Ovary (tissue), 9 donors: ENCODE results near the gene FBN1. TPM values are rescaled to one million over a fixed set of nuclear protein-coding genes. Genes with fewer than 3 reads are reported as not detected.

Experiments
- DNase-seq, 5 donors: peaks; one replicate each; pipeline ENCODE4 v3.0.0-alpha.2; 2019 to 2020
- H3K27ac ChIP-seq, 2 donors: fragments of 200-600 bp; one replicate each; pipeline versions ENCODE4 v1.5.1 to v1.8.0; 2019 to 2022
- H3K27me3 ChIP-seq: fragments of 200-600 bp; one replicate; pipeline ENCODE4 v1.8.0; 2022
- H3K36me3 ChIP-seq: fragments of 200-600 bp; sonication (generic); one replicate; pipeline ENCODE4 v1.5.1; 2019
- H3K4me1 ChIP-seq: one replicate; pipeline ENCODE4 v1.8.1; 2013; ENCODE audit warnings: mild to moderate bottlenecking, moderate library complexity; ENCODE audit not compliant: insufficient read depth
- H3K4me3 ChIP-seq: fragments of 200-600 bp; sonication (generic); one replicate; pipeline ENCODE4 v1.5.1; 2017
- H3K9me3 ChIP-seq, 2 donors: fragments of 200-600 bp in 1 of 2; sonication (generic) in 1 of 2; one replicate each; pipeline versions ENCODE4 v1.5.1 to v1.8.1; 2013 to 2019; ENCODE audit warnings: mild to moderate bottlenecking in 1 of 2, moderate library complexity in 1 of 2
- CTCF ChIP-seq, 3 donors: fragments of 450-650 bp in 2 of 3; fragments of 200-600 bp in 1 of 3; IDR thresholded peaks; one replicate each; pipeline versions ENCODE4 v1.5.1 to v1.8.0; 2016 to 2022; ENCODE audit warnings: antibody characterized with exemption in 3 of 3, mild to moderate bottlenecking in 1 of 3
- EP300 ChIP-seq: sonication (generic); formaldehyde crosslinking; IDR thresholded peaks from one replicate; pipeline ENCODE4 v1.6.1; 2017; ENCODE audit warnings: antibody characterized with exemption
- POLR2A ChIP-seq: fragments of 450-650 bp; IDR thresholded peaks from one replicate; pipeline ENCODE4 v1.6.1; 2017; ENCODE audit warnings: antibody characterized with exemption, mild to moderate bottlenecking, moderate library complexity
- WGBS, 3 donors: extraction: QIAGEN DNeasy Blood & Tissue Kit in 1 of 3; methylation state at CpG; one replicate each; pipeline versions ENCODE4 v1.1.5 to v1.1.7; 2013 to 2017; 5-methylcytosine and 5-hydroxymethylcytosine counted together
- intact Hi-C, 4 donors: fragments of 100-400 bp; cut with DNase I; formaldehyde crosslinking; loops; one replicate each; pipeline versions ENCODE4 v1.11.0 to v1.15.1; 2022 to 2023
- polyA plus RNA-seq, 2 donors: library from polyadenylated mRNA; stranded (reverse); fragments of 200-250 nt in 1 of 2; fragments of 350-450 nt in 1 of 2; fragmentation: Illumina TruSeq in 1 of 2; extraction: RNeasy Lipid Tissue Mini Kit (QIAGEN cat#74804) in 1 of 2; gene quantifications; one replicate each; pipeline ENCODE4 v1.2.3, GENCODE V29; 2013 to 2014
- total RNA-seq, 7 donors: library from RNA; depleted of rRNA in 2 of 7; stranded (reverse); fragments of >200 nt in 2 of 7; fragmentation: NEBNext Ultra II Directional in 3 of 7; extraction: Animal tissue kit (Norgen Biotek cat#: 25700) in 3 of 7; gene quantifications; one replicate each; pipeline versions ENCODE4 v1.1.0 to v1.2.4, GENCODE V29; 2016 to 2023
- donor health status: DM: no; HTN: no; CAD: no; lungs with moderate emphysema.
- donor health status: DM: no; HTN: no; CAD: no.
- donor health status: Bipolar disorder and iron deficiency.
- donor health status: DM: yes; HTN: yes; CAD: no.
- donor health status: DM: no; HTN: no; CAD: no.
- donor health status: DM: yes; HTN: yes; CAD: no.

Gene FBN1
- total and polyA plus RNA-seq, 9 donors: 62.5 to 159 (median 97.4) TPM

DNA sequence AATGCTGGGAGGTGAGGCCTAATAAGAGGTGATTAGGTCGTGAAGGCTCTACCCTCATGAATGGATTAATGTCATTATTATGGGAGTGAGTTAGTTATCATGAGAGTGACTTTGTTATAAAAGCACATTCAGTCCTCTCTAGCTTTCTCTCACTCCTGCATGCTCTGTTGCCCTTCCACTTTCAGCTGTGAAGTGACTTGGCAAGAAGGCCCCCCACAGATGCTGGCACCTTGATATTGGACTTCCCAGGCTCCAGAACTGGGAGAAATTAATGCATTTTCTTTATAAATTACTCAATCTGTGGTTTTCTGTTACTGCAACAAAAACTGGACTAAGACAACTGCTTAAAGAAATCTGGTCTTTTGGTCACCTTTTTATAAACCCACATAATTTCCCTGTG is 144.3 kb downstream of the FBN1 start:
- Histone ChIP-seq H3K27ac (no peak overlapping the region), H3K9me3 (no peaks in the 10 kb centered on the region), H3K27me3 (no peaks in the 10 kb centered on the region), H3K4me1 (no peaks in the 10 kb centered on the region), H3K4me3 (no peak overlapping the region), H3K36me3 (no peaks in the 10 kb centered on the region)
- DNase-seq: no peak
- WGBS, 3 donors: 86 to 94% (median 90%) methylated on average over 1 of the region's 1 CpG
- TF ChIP-seq CTCF (IDR thresholded peaks at IDR 0.05) (no peak), EP300 (no peak), POLR2A (no peak)
- intact Hi-C loops: no loop called here

- TF ChIP-seq POLR2A: no peak
- TF ChIP-seq EP300: no peak
- TF ChIP-seq CTCF (IDR thresholded peaks at IDR 0.05): no peak
- no peaks in the 10 kb centered on the region for H3K36me3 ChIP-seq
- H3K4me1 ChIP-seq: no peaks in the 10 kb centered on the region
- DNase-seq: no peak
- no peak overlapping the region for H3K27ac ChIP-seq
- intact Hi-C loops: no loop called here
- H3K9me3 ChIP-seq: no peaks in the 10 kb centered on the region
- H3K4me3 ChIP-seq: no peak overlapping the region
- 87 to 89% (median 89%) methylated on average over 4 of the region's 4 CpGs for WGBS, 3 donors
- H3K27me3 ChIP-seq: no peaks in the 10 kb centered on the region
Observed at GRCh38 chr15:48500595-48500994, 144.9 kb downstream of the FBN1 start.

- TF ChIP-seq POLR2A (no peak), EP300 (no peak), CTCF (IDR thresholded peaks at IDR 0.05) (no peak)
- H3K4me3 ChIP-seq: no peak overlapping the region
- intact Hi-C loops: loop anchor here in 1 of 4 donors (10.0 kb wide), 1 partner anchor 145 kb away; the partner anchor contains the start of gene FBN1
- H3K9me3 ChIP-seq: no peaks in the 10 kb centered on the region
- no peak overlapping the region for H3K27ac ChIP-seq
- no peaks in the 10 kb centered on the region for H3K4me1 ChIP-seq
- H3K36me3 ChIP-seq: no peaks in the 10 kb centered on the region
- no peaks in the 10 kb centered on the region for H3K27me3 ChIP-seq
- no peak for DNase-seq
Observed at GRCh38 chr15:48499978-48500377, 145.5 kb downstream of the FBN1 start.

- Histone ChIP-seq H3K9me3 (no peaks in the 10 kb centered on the region), H3K27me3 (no peaks in the 10 kb centered on the region), H3K36me3 (no peaks in the 10 kb centered on the region), H3K4me1 (no peaks in the 10 kb centered on the region), H3K4me3 (no peak overlapping the region), H3K27ac (no peak overlapping the region)
- intact Hi-C loops: loop anchor here in 1 of 4 donors (10.0 kb wide), 1 partner anchor 146 kb away; the partner anchor contains the start of gene FBN1
- 88 to 92% (median 91%) methylated on average over 3 of the region's 3 CpGs for WGBS, 3 donors
- DNase-seq: no peak
- TF ChIP-seq EP300 (no peak), CTCF (IDR thresholded peaks at IDR 0.05) (no peak), POLR2A (no peak)
Observed at GRCh38 chr15:48498828-48499227, 146.7 kb downstream of the FBN1 start.
